Subcutaneous abdominal adipose tissue (tissue), 5 donors: ENCODE measurements around the gene EWSR1.

Experiments
- H3K27ac ChIP-seq: one replicate; pipeline ENCODE4 v1.7.0; 2013; ENCODE audit warnings: low read depth, mild to moderate bottlenecking, inconsistent platforms, low read length, moderate library complexity
- H3K27me3 ChIP-seq, 5 donors: one replicate each; pipeline ENCODE4 v1.7.0; 2013; ENCODE audit warnings: low read length in 5 of 5, inconsistent platforms in 1 of 5; ENCODE audit not compliant: control insufficient read depth in 5 of 5, insufficient read depth in 4 of 5
- H3K36me3 ChIP-seq, 5 donors: one replicate each; pipeline ENCODE4 v1.7.0; 2013; ENCODE audit warnings: low read length in 5 of 5; ENCODE audit not compliant: control insufficient read depth in 5 of 5, insufficient read depth in 5 of 5
- H3K4me1 ChIP-seq, 5 donors: one replicate each; pipeline ENCODE4 v1.7.0; 2013; ENCODE audit warnings: low read length in 5 of 5, mild to moderate bottlenecking in 3 of 5, moderate library complexity in 1 of 5; ENCODE audit not compliant: control insufficient read depth in 5 of 5, insufficient read depth in 5 of 5
- H3K4me3 ChIP-seq, 5 donors: one replicate each; pipeline ENCODE4 v1.7.0; 2013; ENCODE audit warnings: low read length in 5 of 5, low read depth in 1 of 5
- H3K9ac ChIP-seq, 5 donors: one replicate each; pipeline ENCODE4 v1.7.0; 2013; ENCODE audit warnings: low read length in 5 of 5, mild to moderate bottlenecking in 4 of 5, moderate library complexity in 3 of 5
- H3K9me3 ChIP-seq, 5 donors: one replicate each; pipeline ENCODE4 v1.7.0; 2013; ENCODE audit warnings: low read length in 5 of 5; ENCODE audit not compliant: control insufficient read depth in 5 of 5
- donor health status: healthy.
- donor health status: healthy.
- donor health status: healthy.
- donor health status: healthy.
- donor health status: healthy.

Gene EWSR1

GRCh38 chr22:29260031-29260560 is 8.0 kb upstream of the EWSR1 start:
- Histone ChIP-seq H3K4me3 (no peak overlapping the region), H3K27ac (no peak overlapping the region), H3K9ac (no peak overlapping the region), H3K4me1 (no peaks in the 10 kb centered on the region), H3K9me3 (no peaks in the 10 kb centered on the region), H3K27me3 (no peaks in the 10 kb centered on the region), H3K36me3 (peaks cover 0 to 32% (median 23%) of the 10 kb centered on the region in 5 donors)

GRCh38 chr22:29260601-29261315 is 7.3 kb upstream of the EWSR1 start:
- Histone ChIP-seq H3K9ac (no peak overlapping the region), H3K27me3 (no peaks in the 10 kb centered on the region), H3K36me3 (peaks cover 0 to 38% (median 29%) of the 10 kb centered on the region in 5 donors), H3K27ac (no peak overlapping the region), H3K4me1 (peaks cover 0 to 2% (median 0%) of the 10 kb centered on the region in 5 donors), H3K9me3 (no peaks in the 10 kb centered on the region), H3K4me3 (no peak overlapping the region)

- Histone ChIP-seq H3K4me1 (peaks cover 5 to 21% (median 17%) of the 10 kb centered on the region in 5 donors), H3K4me3 (no peak overlapping the region), H3K27me3 (no peaks in the 10 kb centered on the region), H3K36me3 (peaks cover 0 to 41% (median 30%) of the 10 kb centered on the region in 5 donors), H3K27ac (no peak overlapping the region), H3K9ac (no peak overlapping the region), H3K9me3 (no peaks in the 10 kb centered on the region)
These were observed 4.2 kb upstream of the EWSR1 start for GRCh38 chr22:29263791-29264276.

- Histone ChIP-seq H3K9me3 (no peaks in the 10 kb centered on the region), H3K27me3 (no peaks in the 10 kb centered on the region), H3K4me1 (peaks cover 13 to 36% (median 31%) of the 10 kb centered on the region in 5 donors), H3K4me3 (no peak overlapping the region), H3K27ac (no peak overlapping the region), H3K9ac (peak overlapping the region in 1 of 5 donors; percentile 34), H3K36me3 (peaks cover 0 to 28% (median 19%) of the 10 kb centered on the region in 5 donors)
These were observed 2.8 kb upstream of the EWSR1 start for GRCh38 chr22:29265305-29265704.

GRCh38 chr22:29265929-29266328 is 2.1 kb upstream of the EWSR1 start:
- Histone ChIP-seq H3K4me1 (peaks cover 15 to 42% (median 38%) of the 10 kb centered on the region in 5 donors), H3K36me3 (peaks cover 0 to 23% (median 17%) of the 10 kb centered on the region in 5 donors), H3K9ac (peak overlapping the region in 2 of 5 donors; percentile 29 to 34), H3K27ac (peak overlapping the region; percentile 99), H3K9me3 (no peaks in the 10 kb centered on the region), H3K27me3 (no peaks in the 10 kb centered on the region), H3K4me3 (no peak overlapping the region)

GRCh38 chr22:29266564-29267461 is 1.3 kb upstream of the EWSR1 start:
- Histone ChIP-seq H3K9me3 (no peaks in the 10 kb centered on the region), H3K27me3 (no peaks in the 10 kb centered on the region), H3K4me1 (peaks cover 19 to 51% (median 47%) of the 10 kb centered on the region in 5 donors), H3K4me3 (peak overlapping the region; percentile 71 to 97 (median 90)), H3K36me3 (peaks cover 3 to 24% (median 17%) of the 10 kb centered on the region in 5 donors), H3K27ac (peak overlapping the region; percentile 99), H3K9ac (peak overlapping the region; percentile 30 to 100 (median 99))

- H3K36me3 ChIP-seq, result peaks cover 7 to 30% (median 19%) of the 10 kb centered on the region in 5 donors
- peak overlapping the region; percentile 71 to 97 (median 90) for H3K4me3 ChIP-seq
- H3K4me1 ChIP-seq, result peaks cover 19 to 57% (median 53%) of the 10 kb centered on the region in 5 donors
- H3K27ac ChIP-seq, result peak overlapping the region; percentile 99
- peak overlapping the region; percentile 76 to 100 (median 99) for H3K9ac ChIP-seq
- H3K27me3 ChIP-seq, result no peaks in the 10 kb centered on the region
- H3K9me3 ChIP-seq, result no peaks in the 10 kb centered on the region
These were observed 608 bp upstream of the EWSR1 start for GRCh38 chr22:29267462-29267857.

GRCh38 chr22:29268511-29269229 is 602 bp downstream of the EWSR1 start:
- peaks cover 19 to 65% (median 63%) of the 10 kb centered on the region in 5 donors for H3K4me1 ChIP-seq

GRCh38 chr22:29269230-29269604 is 1.1 kb downstream of the EWSR1 start:
- Histone ChIP-seq H3K27me3 (no peaks in the 10 kb centered on the region), H3K4me3 (peak overlapping the region; percentile 71 to 97 (median 90)), H3K9ac (peak overlapping the region; percentile 76 to 100 (median 99)), H3K36me3 (peaks cover 21 to 39% (median 28%) of the 10 kb centered on the region in 5 donors), H3K27ac (peak overlapping the region; percentile 99), H3K9me3 (no peaks in the 10 kb centered on the region), H3K4me1 (peaks cover 19 to 66% (median 63%) of the 10 kb centered on the region in 5 donors)

More at GRCh38 chr22:29268511-29269229, 602 bp downstream of the EWSR1 start:
- H3K9me3 ChIP-seq, result no peaks in the 10 kb centered on the region
- peak overlapping the region; percentile 71 to 97 (median 90) for H3K4me3 ChIP-seq
- peaks cover 16 to 39% (median 28%) of the 10 kb centered on the region in 5 donors for H3K36me3 ChIP-seq
- no peaks in the 10 kb centered on the region for H3K27me3 ChIP-seq
- peak overlapping the region; percentile 99 for H3K27ac ChIP-seq
- H3K9ac ChIP-seq, result peak overlapping the region; percentile 76 to 100 (median 99)
